ENCODE data around the gene BTBD16.

The BTBD16 gene

GRCh38 chr10:122306282-122306681, 35.2 kb downstream of the BTBD16 start:
- Histone ChIP-seq H2BK15ac (ENCODE audit: low read length) (no peak overlapping the region), H3K9me3 (replicated peaks in 1 of 2; ENCODE audit: control insufficient read depth in 2 of 2, insufficient read depth in 1 of 2, low read depth in 1 of 2, low read length in 2 of 2) (no peaks in the 10 kb centered on the region), H3K23ac (ENCODE audit: low read depth, low read length, poor library complexity) (no peak overlapping the region), H2BK12ac (ENCODE audit: low read length) (no peak overlapping the region), H2BK120ac (ENCODE audit: low read depth, low read length) (no peak overlapping the region), H3K27me3 (ENCODE audit: control insufficient read depth in 3 of 3, insufficient read depth in 3 of 3, low read depth in 1 of 3, low read length in 3 of 3) (no peaks in the 10 kb centered on the region), H3K4me3 (ENCODE audit: low read length in 2 of 2) (no peak overlapping the region), H3K4me1 (ENCODE audit: control insufficient read depth in 2 of 2, insufficient read depth in 1 of 2, low read depth in 1 of 2, low read length in 2 of 2) (peaks cover 0 to 2% of the 10 kb centered on the region in 2 donors), H3K14ac (ENCODE audit: low read length) (no peak overlapping the region), H2AK5ac (ENCODE audit: low read depth, low read length) (no peak overlapping the region), H3K4ac (ENCODE audit: low read length) (no peak overlapping the region), H2AFZ (ENCODE audit: low read length) (no peak overlapping the region), H3K4me2 (ENCODE audit: insufficient read depth, low read length, poor library complexity, severe bottlenecking) (no peak overlapping the region), H4K91ac (ENCODE audit: low read depth, low read length, poor library complexity) (no peak overlapping the region), H3K79me1 (ENCODE audit: low read depth, low read length) (no peaks in the 10 kb centered on the region), H2BK5ac (ENCODE audit: low read length) (no peak overlapping the region), H3K9ac (ENCODE audit: low read depth, low read length, poor library complexity) (no peak overlapping the region), H4K8ac (ENCODE audit: low read depth, low read length) (no peak overlapping the region), H3K36me3 (replicated peaks in 1 of 2; ENCODE audit: control insufficient read depth in 2 of 2, insufficient read depth in 2 of 2, low read length in 2 of 2) (no peaks in the 10 kb centered on the region), H3K27ac (replicated peaks; ENCODE audit: low read length) (no peak overlapping the region), H3K18ac (ENCODE audit: low read length) (no peak overlapping the region)
- no CpG with 5 or more reads among the region's 5 CpGs for WGBS, 2 donors (ENCODE audit: extremely low coverage in 2 of 2, insufficient read length in 2 of 2, insufficient replicate concordance in 1 of 2)
- DNase-seq (ENCODE audit: low spot score): no peak

GRCh38 chr10:122306744-122307143, 35.6 kb downstream of the BTBD16 start:
- Histone ChIP-seq H3K79me1 (ENCODE audit: low read depth, low read length) (no peaks in the 10 kb centered on the region), H3K14ac (ENCODE audit: low read length) (no peak overlapping the region), H3K36me3 (replicated peaks in 1 of 2; ENCODE audit: control insufficient read depth in 2 of 2, insufficient read depth in 2 of 2, low read length in 2 of 2) (no peaks in the 10 kb centered on the region), H3K4ac (ENCODE audit: low read length) (no peak overlapping the region), H2BK5ac (ENCODE audit: low read length) (no peak overlapping the region), H3K27me3 (ENCODE audit: control insufficient read depth in 3 of 3, insufficient read depth in 3 of 3, low read depth in 1 of 3, low read length in 3 of 3) (no peaks in the 10 kb centered on the region), H4K8ac (ENCODE audit: low read depth, low read length) (no peak overlapping the region), H2AK5ac (ENCODE audit: low read depth, low read length) (no peak overlapping the region), H3K18ac (ENCODE audit: low read length) (no peak overlapping the region), H2BK15ac (ENCODE audit: low read length) (no peak overlapping the region), H2BK12ac (ENCODE audit: low read length) (no peak overlapping the region), H3K9ac (ENCODE audit: low read depth, low read length, poor library complexity) (no peak overlapping the region), H3K4me1 (ENCODE audit: control insufficient read depth in 2 of 2, insufficient read depth in 1 of 2, low read depth in 1 of 2, low read length in 2 of 2) (peaks cover 0 to 2% of the 10 kb centered on the region in 2 donors), H2AFZ (ENCODE audit: low read length) (no peak overlapping the region), H3K27ac (replicated peaks; ENCODE audit: low read length) (no peak overlapping the region), H3K23ac (ENCODE audit: low read depth, low read length, poor library complexity) (no peak overlapping the region), H2BK120ac (ENCODE audit: low read depth, low read length) (no peak overlapping the region), H3K4me2 (ENCODE audit: insufficient read depth, low read length, poor library complexity, severe bottlenecking) (no peak overlapping the region), H3K9me3 (replicated peaks in 1 of 2; ENCODE audit: control insufficient read depth in 2 of 2, insufficient read depth in 1 of 2, low read depth in 1 of 2, low read length in 2 of 2) (no peaks in the 10 kb centered on the region), H4K91ac (ENCODE audit: low read depth, low read length, poor library complexity) (no peak overlapping the region), H3K4me3 (ENCODE audit: low read length in 2 of 2) (no peak overlapping the region)
- DNase-seq (ENCODE audit: low spot score): no peak
- no CpG with 5 or more reads among the region's 3 CpGs for WGBS, 2 donors (ENCODE audit: extremely low coverage in 2 of 2, insufficient read length in 2 of 2, insufficient replicate concordance in 1 of 2)

GRCh38 chr10:122307669-122308416, 36.7 kb downstream of the BTBD16 start:
- no peak for DNase-seq (ENCODE audit: low spot score)
- no peak overlapping the region for H3K27ac ChIP-seq (replicated peaks; ENCODE audit: low read length)
- no peaks in the 10 kb centered on the region for H3K36me3 ChIP-seq (replicated peaks in 1 of 2; ENCODE audit: control insufficient read depth in 2 of 2, insufficient read depth in 2 of 2, low read length in 2 of 2)
- no peak overlapping the region for H3K4me3 ChIP-seq (ENCODE audit: low read length in 2 of 2)
- no peak overlapping the region for H2BK15ac ChIP-seq (ENCODE audit: low read length)
- H4K8ac ChIP-seq (ENCODE audit: low read depth, low read length): no peak overlapping the region
- no CpG with 5 or more reads among the region's 13 CpGs for WGBS, 2 donors (ENCODE audit: extremely low coverage in 2 of 2, insufficient read length in 2 of 2, insufficient replicate concordance in 1 of 2)
- no peak overlapping the region for H3K23ac ChIP-seq (ENCODE audit: low read depth, low read length, poor library complexity)
- no peaks in the 10 kb centered on the region for H3K9me3 ChIP-seq (replicated peaks in 1 of 2; ENCODE audit: control insufficient read depth in 2 of 2, insufficient read depth in 1 of 2, low read depth in 1 of 2, low read length in 2 of 2)
- H3K9ac ChIP-seq (ENCODE audit: low read depth, low read length, poor library complexity): no peak overlapping the region
- no peaks in the 10 kb centered on the region for H3K27me3 ChIP-seq (ENCODE audit: control insufficient read depth in 3 of 3, insufficient read depth in 3 of 3, low read depth in 1 of 3, low read length in 3 of 3)
- no peak overlapping the region for H2AK5ac ChIP-seq (ENCODE audit: low read depth, low read length)
- no peak overlapping the region for H4K91ac ChIP-seq (ENCODE audit: low read depth, low read length, poor library complexity)
- no peaks in the 10 kb centered on the region for H3K79me1 ChIP-seq (ENCODE audit: low read depth, low read length)
- H2BK5ac ChIP-seq (ENCODE audit: low read length): no peak overlapping the region
- no peak overlapping the region for H3K4me2 ChIP-seq (ENCODE audit: insufficient read depth, low read length, poor library complexity, severe bottlenecking)
- no peak overlapping the region for H2BK12ac ChIP-seq (ENCODE audit: low read length)
- peak overlapping the region; percentile 51 for H2AFZ ChIP-seq (ENCODE audit: low read length)
- peaks cover 0 to 2% of the 10 kb centered on the region in 2 donors for H3K4me1 ChIP-seq (ENCODE audit: control insufficient read depth in 2 of 2, insufficient read depth in 1 of 2, low read depth in 1 of 2, low read length in 2 of 2)
- no peak overlapping the region for H2BK120ac ChIP-seq (ENCODE audit: low read depth, low read length)
- no peak overlapping the region for H3K14ac ChIP-seq (ENCODE audit: low read length)
- no peak overlapping the region for H3K18ac ChIP-seq (ENCODE audit: low read length)
- H3K4ac ChIP-seq (ENCODE audit: low read length): no peak overlapping the region

- Histone ChIP-seq H2AFZ (ENCODE audit: low read length) (peak overlapping the region; percentile 51), H3K4me1 (ENCODE audit: control insufficient read depth in 2 of 2, insufficient read depth in 1 of 2, low read depth in 1 of 2, low read length in 2 of 2) (peaks cover 0 to 2% of the 10 kb centered on the region in 2 donors), H3K36me3 (replicated peaks in 1 of 2; ENCODE audit: control insufficient read depth in 2 of 2, insufficient read depth in 2 of 2, low read length in 2 of 2) (no peaks in the 10 kb centered on the region), H3K9ac (ENCODE audit: low read depth, low read length, poor library complexity) (no peak overlapping the region), H3K27me3 (ENCODE audit: control insufficient read depth in 3 of 3, insufficient read depth in 3 of 3, low read depth in 1 of 3, low read length in 3 of 3) (no peaks in the 10 kb centered on the region), H3K4ac (ENCODE audit: low read length) (no peak overlapping the region), H3K27ac (replicated peaks; ENCODE audit: low read length) (no peak overlapping the region), H3K79me1 (ENCODE audit: low read depth, low read length) (no peaks in the 10 kb centered on the region), H3K4me2 (ENCODE audit: insufficient read depth, low read length, poor library complexity, severe bottlenecking) (no peak overlapping the region), H2BK15ac (ENCODE audit: low read length) (no peak overlapping the region), H3K4me3 (ENCODE audit: low read length in 2 of 2) (no peak overlapping the region), H2BK12ac (ENCODE audit: low read length) (no peak overlapping the region), H3K9me3 (replicated peaks in 1 of 2; ENCODE audit: control insufficient read depth in 2 of 2, insufficient read depth in 1 of 2, low read depth in 1 of 2, low read length in 2 of 2) (no peaks in the 10 kb centered on the region), H2BK5ac (ENCODE audit: low read length) (no peak overlapping the region), H3K14ac (ENCODE audit: low read length) (no peak overlapping the region), H2AK5ac (ENCODE audit: low read depth, low read length) (peak overlapping the region; percentile 6), H3K18ac (ENCODE audit: low read length) (peak overlapping the region; percentile 6), H4K8ac (ENCODE audit: low read depth, low read length) (no peak overlapping the region), H3K23ac (ENCODE audit: low read depth, low read length, poor library complexity) (no peak overlapping the region), H2BK120ac (ENCODE audit: low read depth, low read length) (no peak overlapping the region), H4K91ac (ENCODE audit: low read depth, low read length, poor library complexity) (peak overlapping the region; percentile 6)
- DNase-seq (ENCODE audit: low spot score): no peak
- no CpG with 5 or more reads among the region's 7 CpGs for WGBS, 2 donors (ENCODE audit: extremely low coverage in 2 of 2, insufficient read length in 2 of 2, insufficient replicate concordance in 1 of 2)
Observed at GRCh38 chr10:122308417-122309141, 37.5 kb downstream of the BTBD16 start.

All from neuronal stem cell (in vitro differentiated cells).